Karpas-422 (cell line): Measurements from ENCODE around the gene BCAM. TPM values are rescaled to one million over a fixed set of nuclear protein-coding genes. Genes with fewer than 3 reads are reported as not detected.
"Not testable (repeated sequence)": the region's sequence is repeated elsewhere in the genome, so short reads cannot be mapped to it uniquely, and the experiment has no call there.

Source experiments
- DNase-seq: peaks from one replicate; pipeline ENCODE4 v3.0.0-alpha.2; 2015
- H2AFZ ChIP-seq: fragments of 200-600 bp; sonication (generic); 2 replicates; pipeline ENCODE4 v1.6.1; 2014; ENCODE audit warnings: antibody characterized with exemption, low read length, mixed read lengths
- H3K27ac ChIP-seq: fragments of 200-600 bp; sonication (generic); 2 replicates; pipeline ENCODE4 v1.5.1; 2014; ENCODE audit warnings: mild to moderate bottlenecking, low read length, moderate library complexity
- H3K27me3 ChIP-seq: fragments of 200-600 bp; sonication (generic); 2 replicates; pipeline ENCODE4 v1.6.1; 2014; ENCODE audit warnings: low read length, mixed read lengths
- H3K36me3 ChIP-seq: fragments of 200-600 bp; sonication (generic); 2 replicates; pipeline ENCODE4 v1.6.1; 2014; ENCODE audit warnings: low read length, mixed read lengths; ENCODE audit not compliant: insufficient read depth
- H3K4me1 ChIP-seq: fragments of 200-600 bp; sonication (generic); 2 replicates; pipeline ENCODE4 v1.6.1; 2014; ENCODE audit warnings: mild to moderate bottlenecking, low read length, mixed read lengths
- H3K4me2 ChIP-seq: fragments of 200-600 bp; sonication (generic); 2 replicates; pipeline ENCODE4 v1.6.1; 2014; ENCODE audit warnings: low read length, low read depth, mild to moderate bottlenecking; ENCODE audit not compliant: poor library complexity, severe bottlenecking
- H3K4me3 ChIP-seq: fragments of 200-600 bp; sonication (generic); 2 replicates; pipeline ENCODE4 v1.5.1; 2014; ENCODE audit warnings: mild to moderate bottlenecking, antibody characterized with exemption, low read length, mixed read lengths
- H3K79me2 ChIP-seq: fragments of 200-600 bp; sonication (generic); 2 replicates; pipeline ENCODE4 v1.6.1; 2014; ENCODE audit warnings: mild to moderate bottlenecking, low read length, mixed read lengths
- H3K9ac ChIP-seq: fragments of 200-600 bp; sonication (generic); 2 replicates; pipeline ENCODE4 v1.6.0; 2014; ENCODE audit warnings: low read length
- H3K9me2 ChIP-seq: fragments of 200-600 bp; sonication (generic), shearing (Covaris generic); replicated peaks from 2 replicates; pipeline ENCODE4 v1.6.0; 2014; ENCODE audit warnings: mild to moderate bottlenecking, low read length, moderate library complexity; ENCODE audit not compliant: insufficient read depth
- H3K9me3 ChIP-seq: fragments of 300-700, 200-600 bp; sonication (generic); 2 replicates; pipeline ENCODE4 v1.6.1; 2014; ENCODE audit warnings: low read length, mixed read lengths
- H4K20me1 ChIP-seq: fragments of 200-600 bp; sonication (generic); 2 replicates; pipeline ENCODE4 v1.6.1; 2014; ENCODE audit warnings: mild to moderate bottlenecking, antibody characterized with exemption, low read length, low read depth; ENCODE audit not compliant: insufficient read depth
- total RNA-seq: library from RNA; depleted of rRNA; stranded (reverse); fragments of >200 nt; shearing (Covaris generic); gene quantifications from 2 replicates; pipeline ENCODE4 v1.2.3, GENCODE V29; 2014; ENCODE audit warnings: low replicate concordance

BCAM gene
- total RNA-seq, 1 experiment from 2014 or later, result not detected

GRCh38 chr19:44772959-44773358, 35.9 kb upstream of the BCAM start:
- Histone ChIP-seq H3K4me2 (no peak overlapping the region), H4K20me1 (no peaks in the 10 kb centered on the region), H3K36me3 (no peaks in the 10 kb centered on the region), H3K9me2 (no peaks in the 10 kb centered on the region), H3K9ac (no peak overlapping the region), H3K79me2 (no peaks in the 10 kb centered on the region), H2AFZ (no peak overlapping the region), H3K9me3 (no peaks in the 10 kb centered on the region), H3K4me1 (no peaks in the 10 kb centered on the region), H3K27ac (no peak overlapping the region), H3K27me3 (no peaks in the 10 kb centered on the region), H3K4me3 (no peak overlapping the region)
- DNase-seq, result no peak

GRCh38 chr19:44775676-44776240, 33.1 kb upstream of the BCAM start:
- no peaks in the 10 kb centered on the region for H3K27me3 ChIP-seq
- DNase-seq, result no peak
- no peaks in the 10 kb centered on the region for H4K20me1 ChIP-seq
- no peak overlapping the region for H3K27ac ChIP-seq
- no peaks in the 10 kb centered on the region for H3K36me3 ChIP-seq
- no peaks in the 10 kb centered on the region for H3K9me3 ChIP-seq
- H3K4me3 ChIP-seq, result no peak overlapping the region
- no peak overlapping the region for H3K9ac ChIP-seq
- H3K4me1 ChIP-seq, result no peaks in the 10 kb centered on the region
- no peaks in the 10 kb centered on the region for H3K9me2 ChIP-seq
- H3K4me2 ChIP-seq, result no peak overlapping the region
- H2AFZ ChIP-seq, result no peak overlapping the region
- H3K79me2 ChIP-seq, result no peaks in the 10 kb centered on the region

- Histone ChIP-seq H3K79me2 (no peaks in the 10 kb centered on the region), H3K9me2 (no peaks in the 10 kb centered on the region), H3K9me3 (no peaks in the 10 kb centered on the region), H3K4me2 (no peak overlapping the region), H3K9ac (no peak overlapping the region), H3K27ac (no peak overlapping the region), H4K20me1 (no peaks in the 10 kb centered on the region), H3K27me3 (no peaks in the 10 kb centered on the region), H3K4me1 (no peaks in the 10 kb centered on the region), H3K36me3 (no peaks in the 10 kb centered on the region), H2AFZ (no peak overlapping the region), H3K4me3 (no peak overlapping the region)
- DNase-seq, result no peak
Observed at GRCh38 chr19:44776402-44777096, 32.4 kb upstream of the BCAM start.

GRCh38 chr19:44777715-44778347, 31.1 kb upstream of the BCAM start, which contains the start of gene CBLC:
Gene CBLC, plus strand, starts transcription at chr19:44777890. Its CDS starts 42 bp downstream, at chr19:44777932.
- Histone ChIP-seq H3K27ac (no peak within 1 kb of the TSS), H3K4me3 (no peak within 1 kb of the TSS), H3K9me3 (no peaks in the 10 kb centered on the region), H4K20me1 (no peaks in the 10 kb centered on the region), H3K27me3 (no peaks in the 10 kb centered on the region), H3K36me3 (no peaks in the 10 kb centered on the region), H3K4me1 (no peaks in the 10 kb centered on the region), H3K9me2 (no peaks in the 10 kb centered on the region), H3K79me2 (no peaks in the 10 kb centered on the region), H2AFZ (no peak within 1 kb of the TSS), H3K9ac (no peak within 1 kb of the TSS), H3K4me2 (no peak within 1 kb of the TSS)
- no peak for DNase-seq

- H3K27me3 ChIP-seq, result no peaks in the 10 kb centered on the region
- no peak overlapping the region for H2AFZ ChIP-seq
- no peaks in the 10 kb centered on the region for H3K9me3 ChIP-seq
- no peaks in the 10 kb centered on the region for H4K20me1 ChIP-seq
- no peaks in the 10 kb centered on the region for H3K36me3 ChIP-seq
- no peaks in the 10 kb centered on the region for H3K4me1 ChIP-seq
- H3K4me3 ChIP-seq, result no peak overlapping the region
- no peak overlapping the region for H3K27ac ChIP-seq
- no peaks in the 10 kb centered on the region for H3K9me2 ChIP-seq
- H3K79me2 ChIP-seq, result no peaks in the 10 kb centered on the region
- no peak overlapping the region for H3K9ac ChIP-seq
- no peak for DNase-seq
- no peak overlapping the region for H3K4me2 ChIP-seq
Observed at GRCh38 chr19:44779150-44779549, 29.8 kb upstream of the BCAM start.

- not testable (repeated sequence) for H4K20me1 ChIP-seq, H2AFZ ChIP-seq, H3K79me2 ChIP-seq, H3K9ac ChIP-seq, H3K36me3 ChIP-seq, DNase-seq, H3K27ac ChIP-seq, H3K4me2 ChIP-seq, H3K27me3 ChIP-seq, H3K9me3 ChIP-seq, H3K4me1 ChIP-seq, H3K9me2 ChIP-seq, H3K4me3 ChIP-seq
Observed at GRCh38 chr19:44781694-44782093, 27.2 kb upstream of the BCAM start.

- Histone ChIP-seq H3K9me3 (no peaks in the 10 kb centered on the region), H3K27me3 (no peaks in the 10 kb centered on the region), H3K4me1 (no peaks in the 10 kb centered on the region), H3K4me3 (no peak overlapping the region), H2AFZ (no peak overlapping the region), H3K4me2 (no peak overlapping the region), H3K9me2 (no peaks in the 10 kb centered on the region), H4K20me1 (no peaks in the 10 kb centered on the region), H3K9ac (no peak overlapping the region), H3K27ac (no peak overlapping the region), H3K79me2 (no peaks in the 10 kb centered on the region), H3K36me3 (no peaks in the 10 kb centered on the region)
- DNase-seq, result no peak
Observed at GRCh38 chr19:44782729-44783128, 26.2 kb upstream of the BCAM start.

GRCh38 chr19:44783545-44783944, 25.4 kb upstream of the BCAM start:
- Histone ChIP-seq H3K4me3 (no peak overlapping the region), H2AFZ (no peak overlapping the region), H4K20me1 (no peaks in the 10 kb centered on the region), H3K4me1 (no peaks in the 10 kb centered on the region), H3K27me3 (no peaks in the 10 kb centered on the region), H3K9me2 (no peaks in the 10 kb centered on the region), H3K79me2 (no peaks in the 10 kb centered on the region), H3K4me2 (no peak overlapping the region), H3K27ac (no peak overlapping the region), H3K9me3 (no peaks in the 10 kb centered on the region), H3K9ac (no peak overlapping the region), H3K36me3 (no peaks in the 10 kb centered on the region)
- no peak for DNase-seq
